HCT116 (cell line): ENCODE measurements around the gene TMEM9. TPM values are rescaled to one million over a fixed set of nuclear protein-coding genes. Genes with fewer than 3 reads are reported as not detected.

Experiments used
- ATAC-seq: fragments of 200-7000 bp; cut with Tn5 transposase; 2 replicates; pipeline ENCODE4 v1.9.1; 2020; ENCODE audit warnings: mild to moderate bottlenecking, moderate library complexity
- BruUV-seq: library from RNA; stranded (reverse); fragments of 400-500 nt; replicated peaks from 2 replicates; lab custom pipeline; 2021; lab: Mats Ljungman, UMichigan
- CTCF ChIA-PET: fragments of 300-600 bp; sonication (Branson Sonifier 250); formaldehyde crosslinking; loops from one replicate; lab custom pipeline; 2021; ENCODE audit warnings: antibody characterized with exemption; lab: Charles Lee
- POLR2A ChIA-PET: fragments of 300-600, 350-600 bp; sonication (Branson Sonifier 250); formaldehyde crosslinking; loops from one replicate; lab custom pipeline; 2021; ENCODE audit warnings: antibody characterized with exemption; lab: Charles Lee
- RAD21 ChIA-PET, 2 experiments: fragments of 300-600 bp; sonication (Branson Sonifier 250); formaldehyde crosslinking; loops; one replicate each; lab custom pipeline; 2023; ENCODE audit warnings: low total read pairs in 2 of 2; ENCODE audit not compliant: uncharacterized antibody in 2 of 2, unreplicated experiment in 2 of 2, low non-redundant PET in 1 of 2; lab: Charles Lee
- DNase-seq: peaks from one replicate; pipeline ENCODE4 v3.0.0-alpha.2; 2010; ENCODE audit warnings: low read depth, low spot score
- H2AFZ ChIP-seq: fragments of 200-600 bp; shearing (Covaris generic), sonication (generic); 2 replicates; pipeline ENCODE4 v1.6.1; 2017; ENCODE audit warnings: low read depth, mixed run types, mixed read lengths, antibody characterized with exemption, low read length; ENCODE audit not compliant: poor library complexity, severe bottlenecking
- H3K27ac ChIP-seq: 2 replicates; pipeline ENCODE4 v1.5.1; 2012; ENCODE audit warnings: low read depth, low read length
- H3K27me3 ChIP-seq: fragments of 200-600 bp; sonication (generic); 2 replicates; pipeline ENCODE4 v1.6.1; 2016; ENCODE audit warnings: mixed run types, low read length, mixed read lengths; ENCODE audit not compliant: insufficient read depth
- H3K36me3 ChIP-seq, 2 experiments: fragments of 200-500 bp in 1 of 2; fragments of 200-600 bp in 1 of 2; sonication (Bioruptor generic) in 1 of 2; sonication (generic) in 1 of 2; 2 replicates each; pipeline versions ENCODE4 v1.5.1 to v1.6.1; 2014 to 2016; ENCODE audit warnings: low read length in 2 of 2, inconsistent platforms in 1 of 2, mixed read lengths in 1 of 2, mixed run types in 1 of 2; ENCODE audit not compliant: insufficient read depth in 2 of 2, control insufficient read depth in 1 of 2
- H3K4me1 ChIP-seq, 2 experiments: fragments of 200-600 bp in 1 of 2; sonication (generic) in 1 of 2; 2 replicates each; pipeline versions ENCODE4 v1.5.1 to v1.6.1; 2012 to 2017; ENCODE audit warnings: low read length in 2 of 2, inconsistent platforms in 1 of 2, mild to moderate bottlenecking in 1 of 2, mixed read lengths in 1 of 2, mixed run types in 1 of 2, moderate library complexity in 1 of 2; ENCODE audit not compliant: insufficient read depth in 2 of 2, control insufficient read depth in 1 of 2
- H3K4me2 ChIP-seq: fragments of 200-600 bp; sonication (generic); 2 replicates; pipeline ENCODE4 v1.6.1; 2017; ENCODE audit warnings: mixed run types, low read length, mixed read lengths
- H3K4me3 ChIP-seq, 2 experiments: fragments of 200-600 bp in 1 of 2; sonication (generic) in 1 of 2; replicated peaks in 1 of 2; 2 replicates each; pipeline ENCODE4 v1.5.1; 2011 to 2016; ENCODE audit warnings: low read length in 2 of 2, control low read depth in 1 of 2, low read depth in 1 of 2, mild to moderate bottlenecking in 1 of 2, mixed read lengths in 1 of 2, mixed run types in 1 of 2
- H3K79me2 ChIP-seq: fragments of 200-600 bp; sonication (generic); 2 replicates; pipeline ENCODE4 v1.6.1; 2017; ENCODE audit warnings: mild to moderate bottlenecking, mixed run types, low read length, moderate library complexity, mixed read lengths; ENCODE audit not compliant: insufficient read depth
- H3K9ac ChIP-seq: fragments of 200-600 bp; sonication (generic); 2 replicates; pipeline ENCODE4 v1.6.1; 2016; ENCODE audit warnings: low read length, mixed read lengths
- H3K9me2 ChIP-seq: fragments of 200-600 bp; sonication (generic), shearing (Covaris generic); 2 replicates; pipeline ENCODE4 v1.6.1; 2017; ENCODE audit warnings: mixed run types, mild to moderate bottlenecking, moderate library complexity; ENCODE audit not compliant: insufficient read depth
- H3K9me3 ChIP-seq, 2 experiments: fragments of 200-500 bp in 1 of 2; fragments of 200-600 bp in 1 of 2; sonication (Bioruptor generic) in 1 of 2; sonication (generic) in 1 of 2; 2 replicates each; pipeline ENCODE4 v1.6.1; 2014 to 2017; ENCODE audit warnings: low read length in 2 of 2, mixed read lengths in 2 of 2, inconsistent platforms in 1 of 2, low read depth in 1 of 2, mild to moderate bottlenecking in 1 of 2, mixed run types in 1 of 2, moderate library complexity in 1 of 2; ENCODE audit not compliant: control insufficient read depth in 1 of 2, insufficient read depth in 1 of 2
- H4K20me1 ChIP-seq: fragments of 200-600 bp; sonication (generic), shearing (Covaris generic); 2 replicates; pipeline ENCODE4 v1.6.1; 2017; ENCODE audit warnings: mixed run types, mild to moderate bottlenecking, moderate library complexity; ENCODE audit not compliant: insufficient read depth
- ATF3 ChIP-seq: IDR thresholded peaks from 2 replicates; pipeline ENCODE4 v1.6.1; 2012
- EZH2phosphoT487 ChIP-seq: fragments of 200-600 bp; IDR thresholded peaks from 2 replicates; pipeline ENCODE4 v1.6.1; 2018; ENCODE audit warnings: antibody characterized with exemption, borderline replicate concordance
- RAD21 ChIP-seq: IDR thresholded peaks from 2 replicates; pipeline ENCODE4 v1.6.1; 2012; ENCODE audit warnings: low read depth, mild to moderate bottlenecking
- intact Hi-C: fragments of 100-400 bp; cut with micrococcal nuclease; formaldehyde crosslinking; loops from 2 replicates; pipeline ENCODE4 v1.10.0; 2022
- total RNA-seq: library from RNA; stranded (reverse); gene quantifications from one replicate; pipeline ENCODE4 v1.2.1, GENCODE V29; 2021; ENCODE audit not compliant: unreplicated experiment

The TMEM9 gene
- total RNA-seq, 1 experiment from 2014 or later, result 66.3 TPM

- TF ChIP-seq EZH2phosphoT487, result no peak
These were observed 6.8 kb downstream of the TMEM9 start (continued) for GRCh38 chr1:201147396-201148015.

DNA sequence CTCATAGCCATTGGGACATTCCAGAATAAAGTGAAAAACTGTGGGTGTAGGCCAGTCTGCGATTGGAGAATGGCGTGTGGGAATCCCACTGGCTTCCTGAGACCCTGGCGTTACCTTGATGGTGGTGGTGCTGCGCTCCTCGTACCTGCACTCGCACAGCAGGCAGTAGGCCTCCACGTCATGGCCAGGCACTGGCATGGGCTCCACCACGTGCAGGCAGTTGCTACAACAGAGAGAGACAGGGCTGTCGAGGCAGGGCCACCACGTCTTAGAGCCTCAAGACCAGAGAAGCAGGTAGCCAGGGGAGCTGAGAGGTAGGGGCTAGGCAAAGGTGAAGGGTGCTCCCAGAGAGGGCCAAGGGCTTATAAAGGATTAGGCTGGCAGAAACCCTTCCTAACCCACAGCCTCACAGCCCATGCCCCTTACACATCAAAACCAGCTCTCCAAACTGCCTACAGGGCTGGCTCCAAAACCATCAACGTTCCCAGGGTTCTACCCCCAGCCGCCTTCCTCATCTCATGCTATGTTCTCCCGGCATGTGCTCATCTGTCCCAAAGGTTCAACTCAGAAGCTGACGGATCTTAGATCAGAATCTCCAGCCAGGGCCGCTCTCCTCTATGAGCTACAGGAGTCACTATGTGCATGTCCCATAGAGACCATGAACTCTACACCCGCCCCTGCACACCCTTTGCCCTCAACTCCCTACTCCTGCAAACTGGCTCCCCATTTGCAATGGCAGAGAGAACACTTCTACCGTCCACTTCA is 7.5 kb downstream of the TMEM9 start:
- DNase-seq (no peak), ATAC-seq (no peak)
- H2AFZ ChIP-seq, result no peak overlapping the region
- H3K9me2 ChIP-seq, result no peaks in the 10 kb centered on the region
- H3K9ac ChIP-seq, result no peak overlapping the region
- ChIA-PET RAD21 (no interaction called here), CTCF (no interaction called here), POLR2A (no interaction called here)
- H3K79me2 ChIP-seq, result peaks cover under 1% of the 10 kb centered on the region; the same call in 1 of the 2 replicates
- H3K27ac ChIP-seq, result no peak overlapping the region
- intact Hi-C loops, result no loop called here
- H3K4me3 ChIP-seq, result no peak overlapping the region
- no TSS peak for BruUV-seq
- no peak overlapping the region for H3K4me2 ChIP-seq
- H3K9me3 ChIP-seq, result no peaks in the 10 kb centered on the region
- no peaks in the 10 kb centered on the region for H4K20me1 ChIP-seq
- no peaks in the 10 kb centered on the region for H3K4me1 ChIP-seq
- H3K27me3 ChIP-seq, result no peaks in the 10 kb centered on the region
- TF ChIP-seq RAD21, result no peak
- H3K36me3 ChIP-seq, result peaks cover 45 to 48% of the 10 kb centered on the region in 2 experiments

GRCh38 chr1:201145816-201146215 is 8.5 kb downstream of the TMEM9 start:
- Histone ChIP-seq H3K27ac (no peak overlapping the region), H3K4me3 (no peak overlapping the region), H3K4me1 (no peaks in the 10 kb centered on the region), H3K79me2 (no peaks in the 10 kb centered on the region), H3K9me3 (no peaks in the 10 kb centered on the region), H3K9ac (no peak overlapping the region), H3K36me3 (peaks cover 41 to 45% of the 10 kb centered on the region in 2 experiments), H3K4me2 (no peak overlapping the region), H3K27me3 (no peaks in the 10 kb centered on the region), H2AFZ (no peak overlapping the region), H3K9me2 (no peaks in the 10 kb centered on the region), H4K20me1 (no peaks in the 10 kb centered on the region)
- ATAC-seq (no peak), DNase-seq (no peak)
- CTCF ChIA-PET, result no interaction called here
- no peak for TF ChIP-seq ATF3
- intact Hi-C loops, result no loop called here
- RAD21 ChIA-PET, result no interaction called here
- no TSS peak for BruUV-seq
- POLR2A ChIA-PET, result no interaction called here
